ENCODE data around the gene FRMD4A.
"Not testable (repeated sequence)": the region's sequence is repeated elsewhere in the genome, so short reads cannot be mapped to it uniquely, and the experiment has no call there.

FRMD4A gene

GRCh38 chr10:13970236-13970956 is 360.3 kb downstream of the FRMD4A start:
- DNase-seq, result no peak

GRCh38 chr10:13969792-13970140 is 361.0 kb downstream of the FRMD4A start:
- DNase-seq, result no peak

- no peak for DNase-seq
Observed at GRCh38 chr10:13969118-13969791, 361.5 kb downstream of the FRMD4A start.

GRCh38 chr10:13961853-13962252 is 368.9 kb downstream of the FRMD4A start:
- DNase-seq, result no peak

- DNase-seq, result no peak
Observed at GRCh38 chr10:13961097-13961496, 369.6 kb downstream of the FRMD4A start.

- no peak for DNase-seq
Observed at GRCh38 chr10:13960603-13961002, 370.1 kb downstream of the FRMD4A start.

GRCh38 chr10:13959443-13960359 is 371.0 kb downstream of the FRMD4A start:
- DNase-seq, result no peak

GRCh38 chr10:13957856-13958255 is 372.9 kb downstream of the FRMD4A start:
- DNase-seq, result no peak

- no peak for DNase-seq
Observed at GRCh38 chr10:13956826-13957225, 373.9 kb downstream of the FRMD4A start.

GRCh38 chr10:13955409-13956068 is 375.2 kb downstream of the FRMD4A start:
- DNase-seq, result no peak

- DNase-seq, result not testable (repeated sequence)
Observed at GRCh38 chr10:13954195-13954594, 376.5 kb downstream of the FRMD4A start.

- DNase-seq, result no peak
Observed at GRCh38 chr10:13953371-13953770, 377.4 kb downstream of the FRMD4A start.

- no peak for DNase-seq
Observed at GRCh38 chr10:13950543-13950939, 380.2 kb downstream of the FRMD4A start.

- no peak for DNase-seq
Observed at GRCh38 chr10:13949844-13950542, 380.7 kb downstream of the FRMD4A start.

- no peak for DNase-seq
Observed at GRCh38 chr10:13946209-13946460, 384.6 kb downstream of the FRMD4A start.

- DNase-seq, result no peak
Observed at GRCh38 chr10:13945390-13946208, 385.1 kb downstream of the FRMD4A start.

- no peak for DNase-seq
Observed at GRCh38 chr10:13944823-13945222, 385.9 kb downstream of the FRMD4A start.

- no peak for DNase-seq
Observed at GRCh38 chr10:13943735-13944398, 386.9 kb downstream of the FRMD4A start.

- no peak for DNase-seq
Observed at GRCh38 chr10:13942035-13942434, 388.7 kb downstream of the FRMD4A start.

GRCh38 chr10:13939391-13939790 is 391.3 kb downstream of the FRMD4A start:
- DNase-seq, result no peak

- no peak for DNase-seq
Observed at GRCh38 chr10:13938950-13939349, 391.8 kb downstream of the FRMD4A start.

All from NCI-H1092 (cell line).